K562 (cell line): ENCODE data around the gene TEX54. TPM values are rescaled to one million over a fixed set of nuclear protein-coding genes. Genes with fewer than 3 reads are reported as not detected.

Experiments
- ARID2 ChIP-seq: fragments of 450-650 bp; IDR thresholded peaks from 2 replicates; pipeline ENCODE4 v1.6.1; 2017; ENCODE audit warnings: antibody characterized with exemption, mild to moderate bottlenecking
- CXXC5 ChIP-seq: fragments of 250-450 bp; sonication (Bioruptor Pico); IDR thresholded peaks from 2 replicates; pipeline ENCODE4 v1.8.0; 2022; ENCODE audit warnings: inconsistent platforms, mild to moderate bottlenecking, moderate library complexity
- MEIS2 ChIP-seq: fragments of 450-650 bp; IDR thresholded peaks from 2 replicates; pipeline ENCODE4 v1.6.1; 2014; ENCODE audit warnings: mild to moderate bottlenecking; ENCODE audit not compliant: partially characterized antibody
- NFIC ChIP-seq: fragments of 450-650 bp; IDR thresholded peaks from 2 replicates; pipeline ENCODE4 v1.6.1; 2017; ENCODE audit warnings: mild to moderate bottlenecking, inconsistent platforms
- NFXL1 ChIP-seq: fragments of 450-650 bp; formaldehyde crosslinking; IDR thresholded peaks from 2 replicates; pipeline ENCODE4 v1.4.0; 2021; ENCODE audit warnings: mild to moderate bottlenecking
- PCBP2 ChIP-seq: fragments of 200-400 bp; formaldehyde crosslinking; IDR thresholded peaks from 2 replicates; pipeline ENCODE4 v1.6.1; 2018; ENCODE audit warnings: low read length, low read depth, mild to moderate bottlenecking, moderate library complexity; ENCODE audit not compliant: poor library complexity, severe bottlenecking
- PHF20 ChIP-seq: fragments of 450-650 bp; IDR thresholded peaks from 2 replicates; pipeline ENCODE4 v1.6.1; 2018; ENCODE audit not compliant: partially characterized antibody
- PML ChIP-seq: IDR thresholded peaks from 2 replicates; pipeline ENCODE4 v1.6.1; 2012; ENCODE audit warnings: low read length, inconsistent platforms
- SAP30 ChIP-seq: fragments of 200-600 bp; sonication (generic); IDR thresholded peaks from 2 replicates; pipeline ENCODE4 v1.6.1; 2012; ENCODE audit warnings: borderline replicate concordance, low read depth, mild to moderate bottlenecking, moderate library complexity, low read length, control low read depth, inconsistent platforms; ENCODE audit not compliant: insufficient read depth, poor library complexity, severe bottlenecking
- STAT5A ChIP-seq: IDR thresholded peaks from 2 replicates; pipeline ENCODE4 v1.6.1; 2012; ENCODE audit warnings: low read length, inconsistent platforms, borderline replicate concordance
- STAT5B ChIP-seq: fragments of 250-450 bp; sonication (Bioruptor Pico); IDR thresholded peaks from 2 replicates; pipeline ENCODE4 v1.8.0; 2021; ENCODE audit warnings: mild to moderate bottlenecking, inconsistent platforms
- TCF3 ChIP-seq: sonication (generic); formaldehyde crosslinking; IDR thresholded peaks from 2 replicates; pipeline ENCODE4 v1.4.0; 2020; ENCODE audit warnings: mild to moderate bottlenecking, missing genetic modification reagents
- ZNF212 ChIP-seq: fragments of 450-650 bp; formaldehyde crosslinking; IDR thresholded peaks from 2 replicates; pipeline ENCODE4 v1.4.0; 2020; ENCODE audit warnings: mild to moderate bottlenecking
- polyA plus RNA-seq, 8 experiments: library from polyadenylated mRNA; depleted of rRNA in 4 of 8; stranded (reverse) in 5 of 8; unstranded in 3 of 8; fragments of >200 nt; fragmentation: Nextera tagmentation in 2 of 8; fragmentation: Illumina TruSeq in 1 of 8; extraction: Ambion mirVana in 2 of 8; extraction: Trizol in 1 of 8; gene quantifications; 2 replicates each; pipeline versions ENCODE4 v1.2.1 to v1.2.3, GENCODE V29; 2011 to 2014; ENCODE audit warnings: inconsistent platforms in 1 of 8, missing spikeins in 1 of 8
- total RNA-seq, 7 experiments: library from RNA; depleted of rRNA in 6 of 7; stranded (reverse); fragments of >200 nt in 6 of 7; fragmentation: Illumina TruSeq in 2 of 7; extraction: Trizol in 2 of 7; gene quantifications; 2 replicates each; pipeline versions ENCODE4 v1.2.1 to v1.2.3, GENCODE V29; 2011 to 2021; ENCODE audit warnings: low replicate concordance in 1 of 7
- TF ChIP-seq, protein P1 (sequence below): sonication (generic); formaldehyde crosslinking; IDR thresholded peaks from 2 replicates; pipeline ENCODE4 v1.4.0; 2020; ENCODE audit warnings: mild to moderate bottlenecking, missing genetic modification reagents
- TF ChIP-seq, protein P2 (sequence below): fragments of 250-450 bp; sonication (Bioruptor Pico); IDR thresholded peaks from 2 replicates; pipeline ENCODE4 v1.9.0; 2021; ENCODE audit warnings: mild to moderate bottlenecking, inconsistent platforms
- TF ChIP-seq, protein P3 (sequence below), 2 experiments: fragments of 450-650 bp; IDR thresholded peaks; 2 replicates each; pipeline ENCODE4 v1.6.1; 2018; ENCODE audit warnings: mild to moderate bottlenecking in 2 of 2, low read depth in 1 of 2; ENCODE audit not compliant: partially characterized antibody in 2 of 2
- TF ChIP-seq, protein P4 (sequence below): fragments of 450-650 bp; formaldehyde crosslinking; IDR thresholded peaks from 2 replicates; pipeline ENCODE4 v1.4.0; 2020; ENCODE audit warnings: mild to moderate bottlenecking, moderate library complexity

Gene TEX54
- total and polyA plus RNA-seq, 9 of the 15 experiments (the other 6 are each of a cell fraction or from before 2014, with no cell fraction given): not detected

DNA sequence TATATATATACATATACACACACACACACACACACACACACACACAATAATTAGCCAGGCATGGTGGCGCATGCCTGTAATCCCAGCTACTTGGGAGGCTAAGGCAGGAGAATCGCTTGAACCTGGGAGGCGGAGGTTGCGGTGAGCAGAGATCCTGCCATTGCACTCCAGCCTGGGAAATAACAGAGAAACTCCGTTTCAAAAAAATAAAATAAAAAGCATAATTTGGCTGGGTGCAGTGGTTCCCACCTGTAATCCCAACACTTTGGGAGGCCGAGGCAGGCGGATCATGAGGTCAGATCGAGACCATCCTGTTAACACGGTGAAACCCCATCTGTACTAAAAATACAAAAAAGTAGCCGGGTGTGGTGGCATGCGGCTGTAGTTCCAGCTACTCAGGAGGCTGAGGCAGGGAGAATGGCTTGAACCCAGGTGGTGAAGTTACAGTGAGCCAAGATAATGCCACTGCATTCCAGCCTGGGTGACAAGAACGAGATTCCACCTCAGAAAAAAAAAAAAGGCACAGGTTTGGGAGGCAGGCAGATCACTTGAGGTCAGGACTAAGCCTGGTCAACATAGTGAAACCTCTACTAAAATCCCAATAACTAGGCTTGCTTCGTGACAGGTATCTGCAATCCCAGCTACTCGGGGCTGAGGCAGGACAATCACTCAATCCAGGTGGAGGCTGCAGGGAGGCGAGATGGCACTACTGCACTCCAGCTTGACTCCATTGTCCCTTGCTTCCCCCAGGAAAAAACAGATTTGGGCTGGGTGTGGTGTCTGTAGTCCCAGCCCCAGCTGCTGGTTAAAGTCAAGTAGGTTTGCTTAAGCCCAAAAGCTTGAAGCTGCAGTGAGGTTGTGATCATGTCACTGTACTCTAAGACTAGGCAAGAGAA lies 18.5 kb upstream of the TEX54 start (continued):
- TF ChIP-seq, protein P1, sequence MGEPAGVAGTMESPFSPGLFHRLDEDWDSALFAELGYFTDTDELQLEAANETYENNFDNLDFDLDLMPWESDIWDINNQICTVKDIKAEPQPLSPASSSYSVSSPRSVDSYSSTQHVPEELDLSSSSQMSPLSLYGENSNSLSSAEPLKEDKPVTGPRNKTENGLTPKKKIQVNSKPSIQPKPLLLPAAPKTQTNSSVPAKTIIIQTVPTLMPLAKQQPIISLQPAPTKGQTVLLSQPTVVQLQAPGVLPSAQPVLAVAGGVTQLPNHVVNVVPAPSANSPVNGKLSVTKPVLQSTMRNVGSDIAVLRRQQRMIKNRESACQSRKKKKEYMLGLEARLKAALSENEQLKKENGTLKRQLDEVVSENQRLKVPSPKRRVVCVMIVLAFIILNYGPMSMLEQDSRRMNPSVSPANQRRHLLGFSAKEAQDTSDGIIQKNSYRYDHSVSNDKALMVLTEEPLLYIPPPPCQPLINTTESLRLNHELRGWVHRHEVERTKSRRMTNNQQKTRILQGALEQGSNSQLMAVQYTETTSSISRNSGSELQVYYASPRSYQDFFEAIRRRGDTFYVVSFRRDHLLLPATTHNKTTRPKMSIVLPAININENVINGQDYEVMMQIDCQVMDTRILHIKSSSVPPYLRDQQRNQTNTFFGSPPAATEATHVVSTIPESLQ (CRISPR knock-in tag): peak; percentile 75; the same call in 1 of the 2 replicates
- TF ChIP-seq CXXC5 (CRISPR knock-in tag): no peak
- no peak for TF ChIP-seq TCF3
- TF ChIP-seq, protein P2, sequence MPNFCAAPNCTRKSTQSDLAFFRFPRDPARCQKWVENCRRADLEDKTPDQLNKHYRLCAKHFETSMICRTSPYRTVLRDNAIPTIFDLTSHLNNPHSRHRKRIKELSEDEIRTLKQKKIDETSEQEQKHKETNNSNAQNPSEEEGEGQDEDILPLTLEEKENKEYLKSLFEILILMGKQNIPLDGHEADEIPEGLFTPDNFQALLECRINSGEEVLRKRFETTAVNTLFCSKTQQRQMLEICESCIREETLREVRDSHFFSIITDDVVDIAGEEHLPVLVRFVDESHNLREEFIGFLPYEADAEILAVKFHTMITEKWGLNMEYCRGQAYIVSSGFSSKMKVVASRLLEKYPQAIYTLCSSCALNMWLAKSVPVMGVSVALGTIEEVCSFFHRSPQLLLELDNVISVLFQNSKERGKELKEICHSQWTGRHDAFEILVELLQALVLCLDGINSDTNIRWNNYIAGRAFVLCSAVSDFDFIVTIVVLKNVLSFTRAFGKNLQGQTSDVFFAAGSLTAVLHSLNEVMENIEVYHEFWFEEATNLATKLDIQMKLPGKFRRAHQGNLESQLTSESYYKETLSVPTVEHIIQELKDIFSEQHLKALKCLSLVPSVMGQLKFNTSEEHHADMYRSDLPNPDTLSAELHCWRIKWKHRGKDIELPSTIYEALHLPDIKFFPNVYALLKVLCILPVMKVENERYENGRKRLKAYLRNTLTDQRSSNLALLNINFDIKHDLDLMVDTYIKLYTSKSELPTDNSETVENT: no peak
- no peak; the same call in 1 of the 2 replicates for TF ChIP-seq NFIC
- no peak for TF ChIP-seq PCBP2
- no peak for TF ChIP-seq ZNF212 (CRISPR knock-in tag)
- TF ChIP-seq PML: peak; percentile 91
- TF ChIP-seq, protein P3, sequence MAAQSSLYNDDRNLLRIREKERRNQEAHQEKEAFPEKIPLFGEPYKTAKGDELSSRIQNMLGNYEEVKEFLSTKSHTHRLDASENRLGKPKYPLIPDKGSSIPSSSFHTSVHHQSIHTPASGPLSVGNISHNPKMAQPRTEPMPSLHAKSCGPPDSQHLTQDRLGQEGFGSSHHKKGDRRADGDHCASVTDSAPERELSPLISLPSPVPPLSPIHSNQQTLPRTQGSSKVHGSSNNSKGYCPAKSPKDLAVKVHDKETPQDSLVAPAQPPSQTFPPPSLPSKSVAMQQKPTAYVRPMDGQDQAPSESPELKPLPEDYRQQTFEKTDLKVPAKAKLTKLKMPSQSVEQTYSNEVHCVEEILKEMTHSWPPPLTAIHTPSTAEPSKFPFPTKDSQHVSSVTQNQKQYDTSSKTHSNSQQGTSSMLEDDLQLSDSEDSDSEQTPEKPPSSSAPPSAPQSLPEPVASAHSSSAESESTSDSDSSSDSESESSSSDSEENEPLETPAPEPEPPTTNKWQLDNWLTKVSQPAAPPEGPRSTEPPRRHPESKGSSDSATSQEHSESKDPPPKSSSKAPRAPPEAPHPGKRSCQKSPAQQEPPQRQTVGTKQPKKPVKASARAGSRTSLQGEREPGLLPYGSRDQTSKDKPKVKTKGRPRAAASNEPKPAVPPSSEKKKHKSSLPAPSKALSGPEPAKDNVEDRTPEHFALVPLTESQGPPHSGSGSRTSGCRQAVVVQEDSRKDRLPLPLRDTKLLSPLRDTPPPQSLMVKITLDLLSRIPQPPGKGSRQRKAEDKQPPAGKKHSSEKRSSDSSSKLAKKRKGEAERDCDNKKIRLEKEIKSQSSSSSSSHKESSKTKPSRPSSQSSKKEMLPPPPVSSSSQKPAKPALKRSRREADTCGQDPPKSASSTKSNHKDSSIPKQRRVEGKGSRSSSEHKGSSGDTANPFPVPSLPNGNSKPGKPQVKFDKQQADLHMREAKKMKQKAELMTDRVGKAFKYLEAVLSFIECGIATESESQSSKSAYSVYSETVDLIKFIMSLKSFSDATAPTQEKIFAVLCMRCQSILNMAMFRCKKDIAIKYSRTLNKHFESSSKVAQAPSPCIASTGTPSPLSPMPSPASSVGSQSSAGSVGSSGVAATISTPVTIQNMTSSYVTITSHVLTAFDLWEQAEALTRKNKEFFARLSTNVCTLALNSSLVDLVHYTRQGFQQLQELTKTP (IDR thresholded peaks at IDR 0.05; ENCODE audit: low read depth in 1 of 2, partially characterized antibody in 2 of 2): no peak
- TF ChIP-seq, protein P4, sequence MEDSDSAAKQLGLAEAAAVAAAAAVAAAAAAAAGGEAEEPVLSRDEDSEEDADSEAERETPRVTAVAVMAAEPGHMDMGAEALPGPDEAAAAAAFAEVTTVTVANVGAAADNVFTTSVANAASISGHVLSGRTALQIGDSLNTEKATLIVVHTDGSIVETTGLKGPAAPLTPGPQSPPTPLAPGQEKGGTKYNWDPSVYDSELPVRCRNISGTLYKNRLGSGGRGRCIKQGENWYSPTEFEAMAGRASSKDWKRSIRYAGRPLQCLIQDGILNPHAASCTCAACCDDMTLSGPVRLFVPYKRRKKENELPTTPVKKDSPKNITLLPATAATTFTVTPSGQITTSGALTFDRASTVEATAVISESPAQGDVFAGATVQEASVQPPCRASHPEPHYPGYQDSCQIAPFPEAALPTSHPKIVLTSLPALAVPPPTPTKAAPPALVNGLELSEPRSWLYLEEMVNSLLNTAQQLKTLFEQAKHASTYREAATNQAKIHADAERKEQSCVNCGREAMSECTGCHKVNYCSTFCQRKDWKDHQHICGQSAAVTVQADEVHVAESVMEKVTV: no peak
- TF ChIP-seq PHF20: no peak
- no peak; the same call in none of the 2 replicates for TF ChIP-seq STAT5A
- no peak for TF ChIP-seq ARID2
- 0 out of 2 replicates have a peak, but pooled peaks have one; percentile 24 for TF ChIP-seq NFXL1 (CRISPR knock-in tag)
- no peak for TF ChIP-seq SAP30
- no peak for TF ChIP-seq MEIS2
- TF ChIP-seq STAT5B (CRISPR knock-in tag): no peak
